ACHN (cell line): ENCODE results near the gene CSAD.
"Not testable (repeated sequence)": the region's sequence is repeated elsewhere in the genome, so short reads cannot be mapped to it uniquely, and the experiment has no call there.

Experiments used
- DNase-seq: peaks from one replicate; pipeline ENCODE4 v3.0.0-alpha.2; 2015
- in situ Hi-C: cut with HindIII; loops from 2 replicates; pipeline ENCODE4 v1.10.0; 2017; ENCODE audit warnings: low sequenced_read_pairs, low pct_ligation_motif_present, low pct_unique_long_range_greater_than_20kb

Gene CSAD

DNA sequence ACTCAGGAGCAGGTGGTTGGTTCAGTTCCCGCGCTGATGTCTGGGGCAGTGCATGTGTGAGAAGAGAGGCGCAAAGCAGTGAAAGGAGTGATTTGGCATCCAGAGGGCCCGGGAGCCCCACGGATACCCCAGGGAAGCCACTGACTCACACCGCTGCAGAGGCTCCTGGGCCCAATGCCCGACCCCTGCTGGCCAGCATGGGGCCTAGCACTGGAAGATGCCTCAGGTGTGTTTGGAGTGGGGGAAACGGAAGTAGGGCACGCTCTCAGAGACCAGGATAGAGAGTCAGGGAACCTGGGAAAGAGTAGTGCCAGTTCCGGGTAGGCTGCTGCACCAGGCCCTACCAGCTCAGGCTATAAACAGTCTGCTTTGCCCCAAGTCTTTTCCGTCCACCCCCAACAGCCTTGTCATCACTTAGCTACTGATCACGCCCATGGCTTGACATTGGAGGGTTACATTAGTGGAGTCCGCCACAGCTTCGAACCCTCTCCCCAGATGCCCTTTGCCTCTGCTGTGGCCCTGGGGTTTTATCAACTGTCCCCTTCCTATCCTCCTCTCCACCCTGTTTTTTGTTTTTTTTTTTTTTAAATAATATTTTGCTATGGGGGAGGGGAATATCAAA, 9.5 kb upstream of the CSAD start:
- in situ Hi-C loops: no loop called here
- DNase-seq: peak; percentile 78

DNA sequence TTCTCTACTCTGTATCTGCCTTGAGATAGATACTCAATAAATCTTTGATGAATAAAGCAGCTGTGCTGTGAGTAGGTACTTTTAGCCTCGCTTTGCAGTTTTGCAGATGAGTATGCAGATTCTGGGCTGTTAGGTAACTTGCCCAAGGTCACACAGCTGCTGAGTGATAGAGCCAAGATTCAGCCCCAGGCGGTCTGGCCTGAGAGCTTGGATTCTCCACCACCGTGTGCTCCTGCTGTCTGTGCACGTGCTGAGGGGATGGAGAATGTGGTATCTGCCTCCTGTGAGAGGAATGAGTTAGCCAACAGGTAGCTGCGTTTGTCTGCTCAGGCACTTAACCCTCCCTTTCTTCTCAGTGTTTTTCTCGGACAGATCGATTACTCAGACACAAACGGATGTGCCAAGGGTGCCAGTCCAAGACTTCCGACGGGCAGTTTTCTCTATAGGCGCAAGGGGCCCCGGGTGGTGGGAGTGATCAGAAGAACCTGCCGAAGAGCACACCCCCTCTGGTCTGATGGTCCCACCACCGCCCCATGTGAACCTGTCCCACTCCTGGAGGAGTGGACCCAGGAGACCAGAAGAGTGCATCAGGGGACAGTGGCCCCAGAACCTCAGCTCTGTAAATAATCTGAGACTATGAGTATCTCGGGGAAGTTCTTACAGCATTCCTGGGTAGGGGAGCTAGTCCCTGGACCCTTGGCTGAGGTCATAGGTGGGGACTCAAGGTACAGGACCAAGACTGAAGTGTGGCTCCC, 6.6 kb upstream of the CSAD start:
- no peak for DNase-seq
- in situ Hi-C loops: no loop called here

DNA sequence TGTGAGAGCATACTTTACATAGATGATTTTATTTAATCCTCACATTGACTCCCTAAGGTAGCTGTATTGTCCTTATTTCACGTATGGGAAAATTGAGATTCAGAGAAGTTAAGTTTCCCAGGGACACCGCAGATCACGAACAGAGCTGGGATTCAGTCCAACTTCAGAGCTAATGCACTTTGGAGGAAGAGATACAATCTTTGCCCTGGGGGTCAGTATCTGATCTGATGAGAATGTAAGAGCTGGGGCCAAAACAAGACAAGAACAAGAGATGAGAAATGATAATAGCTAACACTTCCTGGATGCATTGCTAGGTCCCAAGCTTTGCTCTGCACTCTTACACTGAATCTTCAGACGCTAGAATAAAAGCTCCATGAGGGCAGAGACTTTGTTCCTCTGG, 6.0 kb upstream of the CSAD start:
- in situ Hi-C loops: no loop called here
- no peak for DNase-seq

DNA sequence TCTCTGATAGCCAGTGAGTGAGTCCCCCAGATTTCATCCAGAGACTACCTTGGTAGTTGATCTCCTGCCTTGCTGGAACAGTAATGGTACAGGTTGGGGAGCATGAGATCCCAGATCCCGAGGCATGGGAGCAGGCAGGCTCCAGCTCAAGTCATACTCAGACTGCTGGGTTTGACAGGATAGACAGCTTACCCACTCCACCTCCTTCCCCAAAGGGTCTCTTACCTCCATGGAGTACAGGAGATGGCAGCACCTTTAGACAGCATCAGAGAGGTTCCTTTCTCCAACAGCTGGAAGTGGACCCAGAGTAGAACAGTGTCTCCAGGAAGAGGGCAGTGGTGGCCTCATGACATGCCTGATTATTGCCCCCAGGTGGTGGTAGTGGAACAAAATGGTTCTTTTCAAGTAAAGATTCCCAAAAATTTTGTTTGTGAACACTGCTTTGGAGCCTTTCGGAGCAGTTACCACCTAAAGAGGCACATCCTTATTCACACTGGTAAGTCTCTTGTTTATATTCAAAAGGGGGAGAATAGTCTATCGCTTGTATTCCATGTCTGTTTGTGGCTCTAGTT, 4.9 kb upstream of the CSAD start:
- no peak for DNase-seq
- in situ Hi-C loops: no loop called here

DNA sequence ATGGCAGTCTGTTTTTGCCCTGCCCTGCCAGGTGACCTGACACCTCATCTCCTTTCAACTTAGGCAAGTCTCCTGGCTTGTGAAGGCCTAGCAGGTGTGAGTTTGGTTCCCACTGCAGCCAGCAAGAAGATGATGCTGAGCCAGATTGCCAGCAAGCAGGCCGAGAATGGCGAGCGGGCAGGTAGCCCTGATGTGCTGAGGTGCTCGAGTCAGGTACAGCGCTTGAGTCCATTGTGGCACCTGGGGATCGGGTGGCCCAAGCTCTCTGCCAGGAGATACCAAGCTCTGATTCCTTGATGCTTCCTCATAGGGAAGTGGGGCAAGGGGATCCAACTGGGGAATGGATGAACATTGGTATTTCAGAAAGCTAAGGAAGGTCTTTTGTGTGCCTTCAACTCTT, 4.1 kb upstream of the CSAD start:
- in situ Hi-C loops: no loop called here
- DNase-seq: no peak

DNA sequence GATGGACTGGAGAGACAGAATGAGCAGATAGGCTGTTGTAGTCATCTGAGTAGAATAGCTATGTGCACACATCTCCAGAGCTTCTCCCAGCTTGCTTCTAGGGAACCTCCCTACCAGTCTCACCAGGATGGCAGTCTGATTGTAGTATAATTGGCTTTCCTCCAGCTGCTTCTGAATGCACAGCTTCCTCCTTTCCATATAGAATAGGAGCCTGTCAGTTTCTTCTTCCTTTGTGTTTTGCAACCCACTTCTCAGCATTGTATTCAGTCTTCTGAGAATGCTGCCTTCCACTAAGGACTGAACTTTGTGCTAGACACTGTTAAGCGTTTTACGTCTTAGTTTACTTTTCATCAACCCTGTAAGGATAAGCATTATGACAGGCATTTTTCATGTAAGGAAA, 2.2 kb upstream of the CSAD start:
- in situ Hi-C loops: no loop called here

DNA sequence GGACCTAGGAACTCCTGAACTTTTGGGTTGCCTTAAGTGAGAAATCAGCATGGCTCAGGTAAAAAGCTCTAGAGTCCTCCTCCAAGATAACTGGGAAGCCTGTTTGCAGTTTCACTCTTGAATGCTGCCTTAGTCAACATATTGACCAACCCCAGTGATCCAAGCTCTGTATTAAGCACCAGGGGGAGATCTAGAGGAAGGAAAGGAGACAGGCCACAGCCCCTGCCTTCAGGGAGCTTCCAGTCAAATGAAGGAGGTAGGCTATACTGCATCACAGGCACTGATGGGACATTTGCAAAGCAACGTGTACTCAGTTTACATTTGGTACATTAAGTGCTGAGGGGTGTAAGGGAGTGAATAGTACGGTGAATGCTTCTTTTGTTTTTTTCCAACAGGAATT, 1.2 kb upstream of the CSAD start:
- in situ Hi-C loops: no loop called here

More for the DNA sequence above, 2.2 kb upstream of the CSAD start:
- DNase-seq: no peak

DNA sequence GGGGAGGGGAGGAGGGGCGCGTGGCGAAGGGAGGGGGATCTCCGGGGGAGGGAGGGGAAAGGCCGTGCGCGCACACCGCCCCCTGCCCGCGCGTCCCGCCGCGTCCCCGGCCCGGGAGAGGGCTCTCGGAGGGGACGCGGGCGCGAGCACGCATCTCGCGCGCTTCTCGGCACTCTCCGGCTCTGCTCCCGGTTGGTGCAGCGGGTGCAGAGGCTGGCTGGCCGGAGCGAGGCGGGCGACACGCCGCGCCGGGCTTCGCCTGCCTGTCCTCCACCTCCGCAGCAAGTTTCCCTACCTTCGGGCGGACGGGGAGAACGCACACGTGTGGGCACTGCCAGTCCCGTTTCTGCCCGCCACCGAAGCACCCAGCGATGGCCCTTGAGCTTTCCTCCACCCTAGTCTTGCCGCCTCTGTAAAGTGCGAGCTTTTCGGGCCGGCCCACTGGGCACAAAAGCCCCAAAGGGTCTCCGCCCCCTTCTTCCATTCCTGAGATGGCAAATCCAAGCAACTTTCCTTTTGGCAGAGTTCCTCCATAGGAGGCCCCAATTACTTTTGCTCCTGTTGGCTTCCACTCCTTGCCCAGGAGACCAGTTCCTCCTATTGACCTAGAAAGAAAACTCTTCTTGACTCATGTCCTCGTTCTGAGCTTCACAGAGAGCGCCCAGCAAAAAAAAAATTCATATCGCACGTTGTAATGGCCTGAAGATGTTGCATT, 363 bp upstream of the CSAD start:
- peak; percentile 88 for DNase-seq
- in situ Hi-C loops: no loop called here

More for the DNA sequence above, 1.2 kb upstream of the CSAD start:
- DNase-seq: no peak

DNA sequence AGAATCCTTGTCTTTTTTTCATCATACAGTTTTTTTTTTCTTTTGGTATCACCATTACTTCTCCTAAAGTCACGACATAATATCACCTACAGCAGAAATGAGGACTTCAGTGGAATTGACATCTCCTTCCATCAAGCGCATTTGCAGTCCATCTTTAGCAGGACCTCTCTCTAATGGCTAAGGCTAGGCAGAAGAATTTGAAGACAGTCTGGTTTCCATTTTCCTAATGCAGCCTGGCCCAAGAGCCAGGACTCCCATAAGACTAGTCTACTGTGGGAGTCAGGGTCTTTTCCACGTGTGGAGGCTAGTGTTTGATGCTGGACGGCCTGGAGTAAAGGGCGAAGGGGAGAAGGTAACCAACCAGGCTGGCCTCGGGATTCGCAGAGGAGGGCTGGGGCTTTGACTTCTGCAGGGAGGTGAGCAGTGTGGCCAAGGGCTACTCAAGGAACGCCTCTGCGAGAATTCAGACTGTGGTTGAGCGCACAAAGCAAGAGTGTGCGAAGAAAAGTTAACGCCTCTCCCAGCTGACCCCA, 972 bp downstream of the CSAD start:
- DNase-seq: no peak
- in situ Hi-C loops: no loop called here

DNA sequence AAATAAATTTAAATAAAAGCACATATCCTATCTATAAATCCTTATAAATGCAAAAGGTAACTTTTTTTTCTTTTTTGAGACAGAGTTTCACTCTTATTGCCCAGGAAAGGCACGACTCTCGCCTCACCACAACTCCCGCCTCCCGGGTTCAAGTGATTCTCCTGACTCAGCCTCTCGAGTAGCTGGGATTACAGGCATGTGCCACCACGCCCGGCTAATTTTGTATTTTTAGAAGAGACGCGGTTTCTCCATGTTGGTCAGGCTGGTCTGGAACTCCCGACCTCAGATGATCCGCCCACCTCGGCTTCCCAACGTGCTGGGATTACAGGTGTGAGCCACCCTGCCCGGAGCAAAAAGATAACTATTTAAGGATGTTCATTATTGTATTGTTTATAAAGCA, 1.9 kb downstream of the CSAD start:
- in situ Hi-C loops, DNase-seq: not testable (repeated sequence)

DNA sequence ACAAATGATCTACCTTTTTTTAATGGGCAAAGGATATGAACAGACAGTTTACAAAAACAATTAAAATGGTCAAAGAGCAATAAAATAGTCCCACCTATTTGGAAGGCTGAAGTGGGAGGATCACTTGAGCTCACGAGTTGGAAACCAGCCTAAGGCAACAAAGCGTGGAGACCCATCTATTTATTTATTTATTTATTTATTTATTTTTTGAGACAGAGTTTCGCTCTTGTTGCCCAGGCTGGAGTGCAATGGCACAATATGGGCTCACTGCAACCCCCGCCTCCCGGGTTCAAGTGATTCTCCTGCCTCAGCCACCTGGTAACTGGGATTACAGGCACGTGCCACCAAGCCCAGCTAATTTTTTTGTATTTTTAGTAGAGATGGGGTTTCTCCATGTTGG, 3.3 kb downstream of the CSAD start:
- in situ Hi-C loops, DNase-seq: not testable (repeated sequence)

DNA sequence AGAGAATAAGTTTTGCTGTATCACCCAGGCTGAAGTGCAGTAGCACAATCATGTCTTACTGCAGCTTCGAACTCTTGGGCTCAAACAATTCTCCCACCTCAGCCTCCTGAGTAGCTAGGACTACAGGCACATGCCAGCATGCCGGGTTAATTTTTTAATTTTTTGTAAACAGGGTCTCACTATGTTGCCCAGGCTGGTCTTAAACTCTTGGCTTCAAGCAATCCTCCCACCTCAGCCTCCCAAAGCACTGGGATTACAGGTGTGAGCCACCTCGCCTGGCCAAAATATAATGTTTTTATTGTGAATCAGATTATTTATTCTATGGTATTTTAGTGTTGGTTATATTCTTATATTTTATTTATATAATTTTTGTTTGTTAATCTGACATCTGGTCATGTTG, 4.0 kb downstream of the CSAD start:
- in situ Hi-C loops: no loop called here
- no peak for DNase-seq

DNA sequence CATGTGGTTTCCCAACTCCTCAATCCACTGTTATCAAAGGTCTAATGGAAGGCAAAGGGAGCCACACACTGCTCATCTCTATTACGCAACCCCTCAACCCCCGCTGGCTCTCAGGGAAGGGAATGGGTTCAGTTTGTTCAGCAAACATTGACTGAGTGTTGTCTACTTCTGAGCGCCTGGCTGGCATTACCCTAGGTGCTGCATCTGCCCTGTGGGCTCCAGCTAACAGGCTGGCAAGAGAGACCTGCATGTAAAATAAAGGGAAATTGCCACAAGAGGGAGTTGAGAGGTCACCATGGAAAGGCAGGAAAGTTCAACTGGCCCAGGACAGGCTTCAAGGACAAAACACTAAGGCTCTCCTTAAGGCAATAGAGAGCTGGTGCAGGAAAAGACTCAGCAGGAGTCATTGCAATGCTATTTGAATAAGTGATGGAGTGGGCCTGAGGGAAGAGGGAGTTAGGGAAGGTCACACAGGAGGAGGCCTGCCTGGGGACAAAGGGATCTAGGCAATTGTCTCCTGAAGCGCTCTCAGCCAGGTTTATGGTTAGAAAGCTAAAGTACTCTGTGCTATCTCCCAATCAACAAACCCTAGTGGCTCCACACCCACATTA, 5.7 kb downstream of the CSAD start:
- in situ Hi-C loops: no loop called here
- DNase-seq: peak; percentile 77

DNA sequence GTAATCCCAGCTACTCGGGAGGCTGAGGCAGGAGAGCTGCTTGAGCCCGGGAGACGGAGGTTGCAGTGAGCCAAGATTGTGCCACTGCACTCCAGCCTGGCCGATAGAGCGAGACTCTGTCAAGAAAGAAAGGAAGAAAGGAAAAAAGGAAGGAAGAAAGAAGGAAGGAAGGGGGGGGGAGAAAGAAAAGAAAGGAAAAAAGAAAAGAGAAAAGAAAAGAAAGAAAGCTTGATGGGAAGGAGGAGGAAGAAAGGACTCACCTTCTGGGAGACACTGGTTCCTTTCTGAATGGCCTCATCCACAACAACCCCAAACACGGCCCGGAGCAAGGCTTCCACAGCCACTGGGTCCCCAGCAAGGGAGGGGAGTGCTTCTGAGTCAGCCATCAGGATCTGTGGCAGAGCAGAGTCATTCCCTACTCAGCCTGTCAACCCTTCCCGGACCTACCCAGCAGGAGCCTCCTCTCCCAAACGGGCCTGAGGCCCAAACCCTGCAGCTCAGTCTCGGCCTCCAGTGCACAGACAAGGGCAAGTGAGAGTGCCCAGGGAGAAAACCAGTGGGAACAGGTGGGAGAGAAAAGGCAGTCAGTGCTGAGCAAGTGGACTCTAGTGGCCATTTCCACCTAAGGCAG, 7.5 kb downstream of the CSAD start:
- in situ Hi-C loops: no loop called here
- DNase-seq: no peak

DNA sequence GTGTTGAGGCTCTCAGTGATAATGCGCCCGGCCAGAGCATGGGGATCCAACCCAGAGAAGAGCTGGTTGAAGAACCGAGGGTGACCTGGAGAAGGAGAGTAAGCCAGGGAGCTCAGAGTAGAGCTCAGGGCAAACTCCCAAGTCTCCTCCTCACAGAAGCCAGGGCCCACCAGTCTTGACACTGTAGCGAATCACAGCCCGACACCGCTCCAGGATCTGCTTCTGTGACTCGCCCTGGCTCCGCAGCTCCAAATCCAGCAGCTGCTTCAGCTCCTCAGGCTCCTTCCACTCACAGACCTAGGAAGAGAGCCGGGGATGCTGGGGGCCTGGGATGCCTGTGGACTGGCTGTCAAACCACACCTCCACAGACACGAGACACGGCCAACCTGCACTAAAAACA, 8.4 kb downstream of the CSAD start:
- no peak for DNase-seq
- in situ Hi-C loops: no loop called here

DNA sequence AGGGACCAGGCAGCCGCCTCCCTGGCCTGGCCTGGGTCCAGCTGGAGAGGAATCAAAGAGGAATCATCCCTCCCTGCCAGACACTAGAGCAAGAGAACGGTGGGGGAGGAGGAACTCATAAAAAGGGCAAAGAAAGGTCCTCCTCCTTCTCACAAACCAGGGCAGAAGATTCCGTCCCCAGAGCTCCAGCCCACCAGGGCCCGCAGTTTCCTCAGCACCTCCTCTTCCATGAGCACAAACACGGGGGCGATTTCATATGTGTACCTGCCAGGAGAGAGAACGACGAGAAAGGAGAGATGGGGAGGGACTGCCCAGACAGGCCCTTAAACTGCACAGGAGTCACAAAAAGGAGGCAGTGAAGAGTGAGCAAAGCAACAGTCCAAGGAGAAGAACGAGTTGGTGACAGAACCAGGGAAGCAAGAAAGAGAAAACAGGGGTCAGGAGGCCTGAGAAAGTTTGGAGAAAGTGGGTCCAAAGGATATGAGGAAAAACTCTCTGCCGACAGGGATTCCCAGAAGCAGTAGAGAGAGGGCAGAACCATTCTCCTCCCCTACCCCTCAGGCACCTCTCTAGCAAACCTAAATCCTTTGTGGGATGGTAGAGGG, 8.9 kb downstream of the CSAD start:
- no peak for DNase-seq
- in situ Hi-C loops: no loop called here

DNA sequence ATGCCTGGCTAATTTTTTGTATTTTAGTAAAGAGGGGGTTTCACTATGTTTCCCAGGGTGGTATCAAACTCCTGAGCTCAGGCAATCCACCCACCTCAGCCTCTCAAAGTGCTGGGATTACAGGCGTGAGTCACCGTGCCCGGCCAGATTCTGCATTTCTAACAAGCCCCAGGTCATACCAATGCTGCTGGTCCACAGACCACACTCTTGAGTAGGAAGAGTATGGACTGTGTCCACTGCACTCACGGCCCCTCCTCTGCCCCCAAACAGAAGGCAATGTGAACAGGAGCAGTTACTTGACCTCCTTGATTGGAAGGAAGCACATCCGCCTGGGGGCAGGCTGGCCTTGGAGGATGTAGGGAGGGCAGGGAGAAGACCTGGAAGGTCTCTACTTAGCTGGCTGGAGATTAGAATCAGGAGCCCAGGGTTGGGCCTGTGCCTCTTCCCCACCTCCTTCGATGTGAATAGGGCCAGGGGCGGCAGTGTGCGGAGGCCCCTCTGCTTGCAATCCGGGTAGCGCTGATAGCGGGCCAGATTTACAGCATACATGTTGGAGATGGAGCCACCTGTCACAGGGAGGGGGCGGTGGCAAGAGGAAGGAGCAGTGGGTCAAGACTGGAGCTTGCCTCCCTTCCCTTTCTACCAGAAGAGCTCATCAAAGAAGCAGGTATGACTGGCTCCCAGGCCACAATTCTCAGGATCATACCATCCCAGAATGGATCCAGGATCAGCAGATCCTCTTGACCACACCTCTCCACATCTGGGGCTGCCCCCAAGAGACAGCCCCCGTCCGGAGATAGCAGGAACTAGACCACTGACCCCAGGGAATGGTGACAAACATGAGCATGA, 9.6 kb downstream of the CSAD start:
- in situ Hi-C loops: no loop called here
- DNase-seq: no peak
